CD4-positive, alpha-beta T cell (primary cell): Measurements from ENCODE around the gene S100A3. TPM values are rescaled to one million over a fixed set of nuclear protein-coding genes. Genes with fewer than 3 reads are reported as not detected.

Experiments used
- ATAC-seq: fragments of 200-7000 bp; cut with Tn5 transposase; one replicate; pipeline ENCODE4 v1.10.0; 2022; ENCODE audit warnings: mild to moderate bottlenecking; ENCODE audit not compliant: poor library complexity
- CTCF ChIA-PET: fragments of 350-600 bp; sonication (Branson Sonifier 250); formaldehyde crosslinking; loops from one replicate; lab custom pipeline; 2021; ENCODE audit warnings: antibody characterized with exemption, inconsistent platforms; lab: Charles Lee
- POLR2A ChIA-PET: fragments of 350-600 bp; sonication (Branson Sonifier 250); formaldehyde crosslinking; loops from one replicate; lab custom pipeline; 2021; ENCODE audit warnings: antibody characterized with exemption, inconsistent platforms; lab: Charles Lee
- DNase-seq, 14 experiments: peaks; one replicate each; pipeline ENCODE4 v3.0.0-alpha.2; 2013 to 2020; ENCODE audit warnings: mixed read lengths in 2 of 14
- H3K27ac ChIP-seq, 2 donors: one replicate each; pipeline versions ENCODE4 v1.5.1 to v1.7.0; 2013; ENCODE audit warnings: low read length in 2 of 2, low read depth in 1 of 2, mild to moderate bottlenecking in 1 of 2
- H3K27me3 ChIP-seq, 2 experiments: 1 replicate in 1 of 2; 2 replicates in 1 of 2; pipeline versions ENCODE4 v1.6.1 to v1.7.0; 2013; ENCODE audit warnings: low read length in 2 of 2, control low read depth in 1 of 2, mild to moderate bottlenecking in 1 of 2, moderate library complexity in 1 of 2; ENCODE audit not compliant: insufficient read depth in 2 of 2, control insufficient read depth in 1 of 2
- H3K36me3 ChIP-seq: one replicate; pipeline ENCODE4 v1.6.1; 2013; ENCODE audit warnings: low read length, control low read depth; ENCODE audit not compliant: insufficient read depth
- H3K4me1 ChIP-seq: one replicate; pipeline ENCODE4 v1.6.1; 2013; ENCODE audit warnings: low read length, control low read depth; ENCODE audit not compliant: insufficient read depth
- H3K4me3 ChIP-seq: one replicate; pipeline ENCODE4 v1.5.1; 2013; ENCODE audit warnings: mild to moderate bottlenecking, low read length, moderate library complexity
- H3K9me3 ChIP-seq, 2 experiments: 1 replicate in 1 of 2; 2 replicates in 1 of 2; pipeline versions ENCODE4 v1.6.1 to v1.7.0; 2013; ENCODE audit warnings: low read length in 2 of 2, mild to moderate bottlenecking in 2 of 2, control low read depth in 1 of 2, moderate library complexity in 1 of 2; ENCODE audit not compliant: control insufficient read depth in 1 of 2, insufficient read depth in 1 of 2
- H3K27ac Mint-ChIP-seq: one replicate; pipeline ENCODE4 v1.8.0; 2020; ENCODE audit warnings: mixed read lengths
- H3K27me3 Mint-ChIP-seq: one replicate; pipeline ENCODE4 v1.8.0; 2021; ENCODE audit warnings: mixed read lengths
- H3K36me3 Mint-ChIP-seq: one replicate; pipeline ENCODE4 v1.8.0; 2021; ENCODE audit warnings: low read depth, mixed read lengths
- H3K4me1 Mint-ChIP-seq: one replicate; pipeline ENCODE4 v1.8.0; 2021; ENCODE audit warnings: low read depth, mixed read lengths
- H3K4me3 Mint-ChIP-seq: one replicate; pipeline ENCODE4 v1.8.0; 2020; ENCODE audit warnings: mild to moderate bottlenecking, mixed read lengths
- H3K9me3 Mint-ChIP-seq: one replicate; pipeline ENCODE4 v1.8.0; 2020; ENCODE audit warnings: mixed read lengths
- intact Hi-C, 2 experiments: fragments of 100-400 bp; cut with DNase I in 1 of 2; cut with micrococcal nuclease in 1 of 2; formaldehyde crosslinking; loops; one replicate each; pipeline versions ENCODE4 v1.15.1 to v1.9.0; 2023 to 2025; cut with DNase I, micrococcal nuclease
- total RNA-seq, 174 experiments: library from RNA in 2 of 174; stranded (reverse) in 2 of 174; gene quantifications; one replicate each; pipeline ENCODE4 v1.2.3 and lab custom pipeline; 2021 to 2026
- TF ChIP-seq, protein P1 (sequence below): fragments of 200-600 bp; IDR thresholded peaks from one replicate; pipeline ENCODE4 v1.8.0; 2022; ENCODE audit warnings: antibody characterized with exemption, mild to moderate bottlenecking

The S100A3 gene
- total RNA-seq, 2 experiments from 2014 or later: not detected

DNA sequence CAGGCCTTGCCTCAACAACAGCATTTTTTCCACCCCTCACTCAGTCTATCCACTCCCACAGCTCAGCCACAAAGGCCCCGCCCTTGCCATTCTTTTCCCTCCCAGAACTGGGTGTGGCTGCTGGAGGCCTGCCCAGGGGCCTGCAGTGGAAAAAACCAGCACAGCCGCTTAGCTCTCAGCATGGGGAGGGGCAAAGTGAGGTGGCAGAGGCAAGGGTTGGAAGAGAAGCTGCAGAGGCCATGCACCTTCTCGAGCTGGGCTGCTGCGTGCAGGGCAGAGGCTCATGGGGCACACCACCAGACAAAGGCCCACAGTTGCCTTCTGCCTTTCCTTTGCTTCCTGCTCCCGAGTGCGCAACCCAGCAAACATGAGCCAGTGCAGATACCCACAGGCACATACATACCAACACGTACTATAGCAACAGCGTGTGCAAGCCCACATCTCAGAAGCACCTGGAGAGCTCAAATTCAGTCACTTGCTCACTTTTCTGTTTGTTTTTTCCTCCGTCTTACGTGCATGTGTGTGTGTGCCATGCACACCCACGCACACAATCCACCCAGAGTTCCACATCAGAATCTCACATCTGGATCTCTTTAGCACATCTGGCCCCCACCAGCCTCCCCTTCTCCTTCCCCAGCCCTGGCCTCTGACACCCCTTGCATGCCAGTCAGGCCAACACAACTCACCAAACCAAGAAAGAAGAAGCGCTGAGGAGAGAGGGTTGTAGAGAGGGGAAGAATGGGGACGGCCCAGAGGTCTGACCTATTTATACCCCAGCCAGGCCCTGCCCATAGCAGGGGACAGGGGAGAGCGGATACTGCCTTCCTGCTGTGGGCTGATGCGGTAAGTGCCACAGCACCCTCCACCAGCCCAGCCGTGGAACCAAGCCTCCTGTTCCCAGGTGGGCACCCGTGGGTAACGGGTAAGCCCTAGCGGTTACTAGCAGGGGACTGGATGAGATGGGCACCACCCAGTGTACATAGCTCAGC is 3.7 kb downstream of the S100A3 start, which contains the start of gene S100A4:
TSS of gene S100A4 (minus strand) at position 740 of the 989 bp plus-strand sequence. CDS start 1,012 bp downstream, outside the sequence.
- Histone ChIP-seq H3K9me3 (no peaks in the 10 kb centered on the region), H3K4me1 (peaks cover 83% of the 10 kb centered on the region), H3K4me3 (peak within 1 kb of the TSS; percentile 82), H3K36me3 (peaks cover 26% of the 10 kb centered on the region), H3K27ac (peak within 1 kb of the TSS; percentile 83 to 85), H3K27me3 (no peaks in the 10 kb centered on the region)
- DNase-seq (peak; percentile 65 to 95 (median 88)), ATAC-seq (peak; percentile 81)
- CTCF ChIA-PET: interaction anchor here (0.6 to 6.4 kb wide), 4 partner anchors 12 to 35 kb away, joined by 4 to 55 read pairs (median 10); partner anchors contain the start of gene S100A6
- intact Hi-C loops: loop anchor here (1.0 to 5.0 kb wide), 4 partner anchors 9 to 87 kb away; partner anchors contain the start of genes CHTOP (in 1 of the 2) and S100A6 (in 1 of the 2)
- Mint-ChIP-seq H3K9me3 (no peaks in the 10 kb centered on the region), H3K4me3 (peak within 1 kb of the TSS; percentile 88), H3K27me3 (no peaks in the 10 kb centered on the region), H3K4me1 (peaks cover 72% of the 10 kb centered on the region), H3K27ac (peak within 1 kb of the TSS; percentile 98), H3K36me3 (peaks cover 43% of the 10 kb centered on the region)
- POLR2A ChIA-PET: interaction anchor here (1.0 to 4.4 kb wide), 16 partner anchors 9 to 612 kb away, joined by 3 to 246 read pairs (median 4); partner anchors contain the start of genes CHTOP, ILF2, INTS3 and S100A6
- TF ChIP-seq, protein P1, sequence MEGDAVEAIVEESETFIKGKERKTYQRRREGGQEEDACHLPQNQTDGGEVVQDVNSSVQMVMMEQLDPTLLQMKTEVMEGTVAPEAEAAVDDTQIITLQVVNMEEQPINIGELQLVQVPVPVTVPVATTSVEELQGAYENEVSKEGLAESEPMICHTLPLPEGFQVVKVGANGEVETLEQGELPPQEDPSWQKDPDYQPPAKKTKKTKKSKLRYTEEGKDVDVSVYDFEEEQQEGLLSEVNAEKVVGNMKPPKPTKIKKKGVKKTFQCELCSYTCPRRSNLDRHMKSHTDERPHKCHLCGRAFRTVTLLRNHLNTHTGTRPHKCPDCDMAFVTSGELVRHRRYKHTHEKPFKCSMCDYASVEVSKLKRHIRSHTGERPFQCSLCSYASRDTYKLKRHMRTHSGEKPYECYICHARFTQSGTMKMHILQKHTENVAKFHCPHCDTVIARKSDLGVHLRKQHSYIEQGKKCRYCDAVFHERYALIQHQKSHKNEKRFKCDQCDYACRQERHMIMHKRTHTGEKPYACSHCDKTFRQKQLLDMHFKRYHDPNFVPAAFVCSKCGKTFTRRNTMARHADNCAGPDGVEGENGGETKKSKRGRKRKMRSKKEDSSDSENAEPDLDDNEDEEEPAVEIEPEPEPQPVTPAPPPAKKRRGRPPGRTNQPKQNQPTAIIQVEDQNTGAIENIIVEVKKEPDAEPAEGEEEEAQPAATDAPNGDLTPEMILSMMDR: no peak

DNA sequence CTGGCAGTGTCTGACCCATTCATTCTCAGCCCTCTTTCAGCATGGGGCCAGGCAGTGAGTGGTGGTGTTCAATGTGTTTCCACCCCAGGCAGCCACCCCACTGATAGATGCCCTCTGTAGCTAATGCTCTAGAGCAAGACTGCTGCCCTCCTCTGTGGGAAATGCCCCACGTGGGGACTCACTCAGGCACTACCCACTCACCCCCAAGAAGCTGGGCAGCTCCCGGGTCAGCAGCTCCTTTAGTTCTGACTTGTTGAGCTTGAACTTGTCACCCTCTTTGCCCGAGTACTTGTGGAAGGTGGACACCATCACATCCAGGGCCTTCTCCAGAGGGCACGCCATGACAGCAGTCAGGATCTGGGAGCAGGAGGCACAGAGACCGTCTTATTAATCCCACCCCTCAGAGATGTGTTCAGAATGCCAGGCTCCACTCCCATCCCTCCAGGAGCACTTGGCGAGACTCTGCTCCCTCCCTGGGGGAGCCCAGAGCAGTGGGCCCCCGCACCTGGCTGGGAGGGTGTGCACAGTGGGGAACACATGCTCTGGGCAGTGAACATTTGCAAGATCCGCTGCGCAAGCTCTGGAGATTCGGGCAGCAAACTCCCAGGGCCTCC is 4.5 kb downstream of the S100A3 start:
- TF ChIP-seq, protein P1: no peak

DNA sequence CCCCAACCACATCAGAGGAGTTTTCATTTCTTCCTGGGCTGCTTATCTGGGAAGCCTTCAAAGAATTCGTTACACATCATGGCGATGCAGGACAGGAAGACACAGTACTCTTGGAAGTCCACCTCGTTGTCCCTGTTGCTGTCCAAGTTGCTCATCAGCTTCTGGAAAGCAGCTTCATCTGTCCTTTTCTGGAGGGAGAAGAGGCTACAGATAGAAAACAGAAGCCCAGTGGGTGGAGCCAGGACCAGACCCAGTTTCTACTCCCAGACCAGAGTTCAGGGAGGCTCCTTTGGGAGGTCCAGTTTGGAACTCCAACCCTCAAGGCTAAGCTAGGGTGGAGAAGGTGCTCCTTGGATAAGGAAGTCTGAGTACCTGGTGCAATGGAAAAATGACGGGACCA is 5.3 kb downstream of the S100A3 start:
- H3K27me3 ChIP-seq: no peaks in the 10 kb centered on the region
- POLR2A ChIA-PET: interaction anchor here (2.7 to 4.4 kb wide), 3 partner anchors 10 to 90 kb away, joined by 12 to 246 read pairs (median 40); partner anchors contain the start of genes CHTOP and S100A6
- no peaks in the 10 kb centered on the region for H3K27me3 Mint-ChIP-seq
- H3K36me3 ChIP-seq: peaks cover 26% of the 10 kb centered on the region
- no peak for ATAC-seq
- H3K4me3 Mint-ChIP-seq: peak overlapping the region; percentile 88
- H3K27ac Mint-ChIP-seq: peak overlapping the region; percentile 98
- peak overlapping the region; percentile 82 for H3K4me3 ChIP-seq
- no peak for DNase-seq
- intact Hi-C loops: no loop called here
- peak overlapping the region; percentile 78 to 83 for H3K27ac ChIP-seq
- H3K4me1 Mint-ChIP-seq: peaks cover 83% of the 10 kb centered on the region
- H3K9me3 ChIP-seq: no peaks in the 10 kb centered on the region
- CTCF ChIA-PET: interaction anchor here (2.4 to 6.4 kb wide), 2 partner anchors 10 to 25 kb away, joined by 12 to 55 read pairs; partner anchors contain the start of gene S100A6
- TF ChIP-seq, protein P1: no peak
- H3K36me3 Mint-ChIP-seq: peaks cover 43% of the 10 kb centered on the region
- H3K4me1 ChIP-seq: peaks cover 87% of the 10 kb centered on the region
- H3K9me3 Mint-ChIP-seq: no peaks in the 10 kb centered on the region

More for the DNA sequence above, 4.5 kb downstream of the S100A3 start:
- Mint-ChIP-seq H3K36me3 (peaks cover 43% of the 10 kb centered on the region), H3K9me3 (no peaks in the 10 kb centered on the region), H3K4me3 (peak overlapping the region; percentile 88), H3K27me3 (no peaks in the 10 kb centered on the region), H3K4me1 (peaks cover 80% of the 10 kb centered on the region), H3K27ac (peak overlapping the region; percentile 98)
- H3K4me1 ChIP-seq: peaks cover 88% of the 10 kb centered on the region
- intact Hi-C loops: loop anchor here (1.0 to 5.0 kb wide), 3 partner anchors 8 to 88 kb away; partner anchors contain the start of genes CHTOP (in 1 of the 2) and S100A6 (in 1 of the 2)
- ChIA-PET POLR2A (interaction anchor here (1.0 to 4.4 kb wide), 15 partner anchors 10 to 613 kb away, joined by 3 to 246 read pairs (median 4); partner anchors contain the start of genes CHTOP, ILF2, INTS3 and S100A6), CTCF (interaction anchor here (1.9 to 6.4 kb wide), 3 partner anchors 11 to 34 kb away, joined by 7 to 55 read pairs (median 12); partner anchors contain the start of gene S100A6)
- peaks cover 26% of the 10 kb centered on the region for H3K36me3 ChIP-seq
- H3K27ac ChIP-seq: peak overlapping the region; percentile 78 to 83
- ATAC-seq (no peak), DNase-seq (no peak)
- peak overlapping the region; percentile 82 for H3K4me3 ChIP-seq
- H3K27me3 ChIP-seq: no peaks in the 10 kb centered on the region
- H3K9me3 ChIP-seq: no peaks in the 10 kb centered on the region
